HEK293 (cell line): ENCODE data around the gene SLC10A7.

Source experiments
- CTCF ChIA-PET: fragments of 350-600 bp; formaldehyde crosslinking; extraction: SDS; loops from one replicate; lab custom pipeline; 2021; ENCODE audit warnings: antibody characterized with exemption; lab: Yijun Ruan, JAX
- POLR2A ChIA-PET: fragments of 300-600 bp; formaldehyde crosslinking; extraction: SDS; loops from one replicate; lab custom pipeline; 2020; ENCODE audit warnings: antibody characterized with exemption, inconsistent platforms; lab: Yijun Ruan, JAX
- H3K27ac ChIP-seq: fragments of 200-500 bp; sonication (Bioruptor generic); 2 replicates; pipeline ENCODE4 v1.5.1; 2014; ENCODE audit warnings: low read depth, low read length, control low read depth, inconsistent platforms; ENCODE audit errors: extremely low read depth
- H3K36me3 ChIP-seq, 2 experiments: fragments of 200-500 bp in 1 of 2; sonication (Bioruptor generic) in 1 of 2; 1 replicate in 1 of 2; 2 replicates in 1 of 2; pipeline ENCODE4 v1.5.1; 2014 to 2017; ENCODE audit warnings: inconsistent platforms in 2 of 2, low read length in 2 of 2; ENCODE audit not compliant: control insufficient read depth in 2 of 2, insufficient read depth in 1 of 2
- H3K4me1 ChIP-seq: fragments of 200-500 bp; sonication (Bioruptor generic); 2 replicates; pipeline ENCODE4 v1.5.1; 2014; ENCODE audit warnings: mild to moderate bottlenecking, low read length, inconsistent platforms; ENCODE audit not compliant: control insufficient read depth, insufficient read depth
- H3K4me3 ChIP-seq: 2 replicates; pipeline ENCODE4 v1.5.1; 2011; ENCODE audit warnings: low read depth, mild to moderate bottlenecking, control low read depth, low read length, moderate library complexity
- H3K9me3 ChIP-seq: fragments of 200-500 bp; sonication (Bioruptor generic); 2 replicates; pipeline ENCODE4 v1.5.1; 2014; ENCODE audit warnings: low read depth, low read length, inconsistent platforms; ENCODE audit not compliant: control insufficient read depth, insufficient read depth
- GLIS1 ChIP-seq: fragments of 450-650 bp; formaldehyde crosslinking; IDR thresholded peaks from 2 replicates; pipeline ENCODE4 v1.5.1; 2016; ENCODE audit warnings: missing biosample characterization, missing genetic modification characterization
- INSM2 ChIP-seq: fragments of 450-650 bp; formaldehyde crosslinking; IDR thresholded peaks from 2 replicates; pipeline ENCODE4 v1.5.1; 2016; ENCODE audit warnings: missing biosample characterization, missing genetic modification characterization
- MEIS1 ChIP-seq: sonication (generic); formaldehyde crosslinking; IDR thresholded peaks from 2 replicates; pipeline ENCODE4 v1.8.1; 2022; ENCODE audit warnings: missing genetic modification reagents, mild to moderate bottlenecking, borderline replicate concordance
- PRDM4 ChIP-seq: fragments of 450-650 bp; formaldehyde crosslinking; IDR thresholded peaks from 2 replicates; pipeline ENCODE4 v1.5.1; 2017; ENCODE audit warnings: missing biosample characterization, missing genetic modification characterization
- SETDB1 ChIP-seq: IDR thresholded peaks from one replicate; pipeline ENCODE4 v1.6.1; 2017; ENCODE audit warnings: mild to moderate bottlenecking, low read length, moderate library complexity, mixed read lengths; ENCODE audit not compliant: insufficient read length
- TRIM28 ChIP-seq: IDR thresholded peaks from 2 replicates; pipeline ENCODE4 v1.6.1; 2011; ENCODE audit warnings: low read length, control low read depth, borderline replicate concordance
- ZBTB7A ChIP-seq: fragments of 450-650 bp; formaldehyde crosslinking; IDR thresholded peaks from 2 replicates; pipeline ENCODE4 v1.5.1; 2016; ENCODE audit warnings: low read depth, missing biosample characterization, missing genetic modification characterization
- ZIC2 ChIP-seq: fragments of 450-650 bp; formaldehyde crosslinking; IDR thresholded peaks from 2 replicates; pipeline ENCODE4 v1.5.1; 2016; ENCODE audit warnings: missing biosample characterization, missing genetic modification characterization
- ZNF121 ChIP-seq: fragments of 450-650 bp; formaldehyde crosslinking; IDR thresholded peaks from 2 replicates; pipeline ENCODE4 v1.5.1; 2016; ENCODE audit warnings: missing biosample characterization, missing genetic modification characterization
- ZNF132 ChIP-seq: fragments of 450-650 bp; formaldehyde crosslinking; IDR thresholded peaks from 2 replicates; pipeline ENCODE4 v1.5.1; 2017; ENCODE audit warnings: missing biosample characterization, missing genetic modification characterization, borderline replicate concordance
- ZNF146 ChIP-seq: fragments of 450-650 bp; formaldehyde crosslinking; IDR thresholded peaks from 2 replicates; pipeline ENCODE4 v1.5.1; 2016; ENCODE audit warnings: missing biosample characterization, missing genetic modification characterization
- ZNF169 ChIP-seq: fragments of 450-650 bp; formaldehyde crosslinking; IDR thresholded peaks from 2 replicates; pipeline ENCODE4 v1.5.1; 2016; ENCODE audit warnings: missing biosample characterization, missing genetic modification characterization
- ZNF19 ChIP-seq: fragments of 450-650 bp; formaldehyde crosslinking; IDR thresholded peaks from 2 replicates; pipeline ENCODE4; 2016; ENCODE audit warnings: missing biosample characterization, missing genetic modification characterization, low read depth
- ZNF24 ChIP-seq: fragments of 450-650 bp; formaldehyde crosslinking; IDR thresholded peaks from 2 replicates; pipeline ENCODE4 v1.5.1; 2016; ENCODE audit warnings: missing biosample characterization, missing genetic modification characterization
- ZNF335 ChIP-seq: fragments of 450-650 bp; formaldehyde crosslinking; conservative IDR thresholded peaks from 2 replicates; pipeline ENCODE4 v1.5.1; 2016; ENCODE audit warnings: missing biosample characterization, missing genetic modification characterization
- ZNF366 ChIP-seq: fragments of 450-650 bp; formaldehyde crosslinking; conservative IDR thresholded peaks from 2 replicates; pipeline ENCODE4 v1.5.1; 2016; ENCODE audit warnings: missing biosample characterization, missing genetic modification characterization
- ZNF37A ChIP-seq: fragments of 450-650 bp; IDR thresholded peaks from 2 replicates; pipeline ENCODE4 v1.5.1; 2018; ENCODE audit warnings: missing biosample characterization, missing genetic modification characterization
- ZNF449 ChIP-seq: fragments of 450-650 bp; formaldehyde crosslinking; IDR thresholded peaks from 2 replicates; pipeline ENCODE4 v1.5.1; 2017; ENCODE audit warnings: missing biosample characterization, mild to moderate bottlenecking, missing genetic modification characterization, moderate library complexity
- ZNF514 ChIP-seq: fragments of 450-650 bp; formaldehyde crosslinking; IDR thresholded peaks from 2 replicates; pipeline ENCODE4 v1.5.1; 2016; ENCODE audit warnings: missing biosample characterization, missing genetic modification characterization
- ZNF791 ChIP-seq: fragments of 450-650 bp; formaldehyde crosslinking; IDR thresholded peaks from 2 replicates; pipeline ENCODE4 v1.5.1; 2016; ENCODE audit warnings: missing biosample characterization, missing genetic modification characterization
- TF ChIP-seq, protein P1 (sequence below): fragments of 450-650 bp; formaldehyde crosslinking; IDR thresholded peaks from 2 replicates; pipeline ENCODE4 v1.5.1; 2016; ENCODE audit warnings: missing biosample characterization, missing genetic modification characterization

The SLC10A7 gene

GRCh38 chr4:146389561-146389960 is 132.2 kb downstream of the SLC10A7 start:
- H3K27ac ChIP-seq = no peak overlapping the region
- TF ChIP-seq ZNF146 (tag by site-specific recombination) (no peak), SETDB1 (peak; percentile 34), ZNF791 (no peak), ZNF514 (tag by site-specific recombination) (no peak), ZNF335 (no peak), ZBTB7A (tag by site-specific recombination) (no peak), ZNF37A (no peak), TRIM28 (peak; percentile 53; the same call in 1 of the 2 replicates), ZNF366 (tag by site-specific recombination) (no peak), ZNF24 (no peak), MEIS1 (no peak)
- TF ChIP-seq, all 188 proteins: peak for 2
- H3K36me3 ChIP-seq = no peaks in the 10 kb centered on the region
- ChIA-PET CTCF (no interaction called here), POLR2A (no interaction called here)
- H3K9me3 ChIP-seq = no peaks in the 10 kb centered on the region
- H3K4me1 ChIP-seq = no peaks in the 10 kb centered on the region
- no peak overlapping the region for H3K4me3 ChIP-seq

- Histone ChIP-seq H3K27ac (no peak overlapping the region), H3K4me1 (peaks cover 3% of the 10 kb centered on the region; the same call in 1 of the 2 replicates), H3K4me3 (no peak overlapping the region), H3K9me3 (no peaks in the 10 kb centered on the region), H3K36me3 (no peaks in the 10 kb centered on the region)
- CTCF ChIA-PET = no interaction called here
- POLR2A ChIA-PET = no interaction called here
- no peak for TF ChIP-seq ZNF19 (tag by site-specific recombination)
- TF ChIP-seq ZNF514 (tag by site-specific recombination) = no peak
- TF ChIP-seq ZIC2 (tag by site-specific recombination) = no peak
- no peak for TF ChIP-seq ZNF132 (tag by site-specific recombination)
Measured at GRCh38 chr4:146382194-146382593, 139.5 kb downstream of the SLC10A7 start.

GRCh38 chr4:146381263-146381872 is 140.4 kb downstream of the SLC10A7 start:
- H3K4me1 ChIP-seq = peaks cover 3% of the 10 kb centered on the region; the same call in 1 of the 2 replicates
- H3K9me3 ChIP-seq = no peaks in the 10 kb centered on the region
- TF ChIP-seq ZNF449 (tag by site-specific recombination) = no peak
- ChIA-PET CTCF (no interaction called here), POLR2A (no interaction called here)
- H3K27ac ChIP-seq = no peak overlapping the region
- H3K36me3 ChIP-seq = no peaks in the 10 kb centered on the region
- H3K4me3 ChIP-seq = no peak overlapping the region

GRCh38 chr4:146379744-146380143 is 142.0 kb downstream of the SLC10A7 start:
- no peak overlapping the region for H3K4me3 ChIP-seq
- CTCF ChIA-PET = no interaction called here
- POLR2A ChIA-PET = no interaction called here
- TF ChIP-seq ZNF121 (tag by site-specific recombination) = no peak
- TF ChIP-seq, protein P1, sequence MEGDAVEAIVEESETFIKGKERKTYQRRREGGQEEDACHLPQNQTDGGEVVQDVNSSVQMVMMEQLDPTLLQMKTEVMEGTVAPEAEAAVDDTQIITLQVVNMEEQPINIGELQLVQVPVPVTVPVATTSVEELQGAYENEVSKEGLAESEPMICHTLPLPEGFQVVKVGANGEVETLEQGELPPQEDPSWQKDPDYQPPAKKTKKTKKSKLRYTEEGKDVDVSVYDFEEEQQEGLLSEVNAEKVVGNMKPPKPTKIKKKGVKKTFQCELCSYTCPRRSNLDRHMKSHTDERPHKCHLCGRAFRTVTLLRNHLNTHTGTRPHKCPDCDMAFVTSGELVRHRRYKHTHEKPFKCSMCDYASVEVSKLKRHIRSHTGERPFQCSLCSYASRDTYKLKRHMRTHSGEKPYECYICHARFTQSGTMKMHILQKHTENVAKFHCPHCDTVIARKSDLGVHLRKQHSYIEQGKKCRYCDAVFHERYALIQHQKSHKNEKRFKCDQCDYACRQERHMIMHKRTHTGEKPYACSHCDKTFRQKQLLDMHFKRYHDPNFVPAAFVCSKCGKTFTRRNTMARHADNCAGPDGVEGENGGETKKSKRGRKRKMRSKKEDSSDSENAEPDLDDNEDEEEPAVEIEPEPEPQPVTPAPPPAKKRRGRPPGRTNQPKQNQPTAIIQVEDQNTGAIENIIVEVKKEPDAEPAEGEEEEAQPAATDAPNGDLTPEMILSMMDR (tag by site-specific recombination) = no peak
- TF ChIP-seq GLIS1 (tag by site-specific recombination) = no peak
- no peak for TF ChIP-seq PRDM4 (tag by site-specific recombination)
- TF ChIP-seq INSM2 (tag by site-specific recombination) = no peak
- no peak for TF ChIP-seq ZNF169 (tag by site-specific recombination)

More at GRCh38 chr4:146379744-146380143, 142.0 kb downstream of the SLC10A7 start:
- Histone ChIP-seq H3K9me3 (no peaks in the 10 kb centered on the region), H3K4me1 (peaks cover 3% of the 10 kb centered on the region; the same call in 1 of the 2 replicates), H3K36me3 (no peaks in the 10 kb centered on the region), H3K27ac (no peak overlapping the region)
